ENCODE results near the gene CNNM3. TPM values are rescaled to one million over a fixed set of nuclear protein-coding genes. Genes with fewer than 3 reads are reported as not detected.
A peak's percentile ranks its signal among the peaks of the same experiment; 100 is the strongest.
"Not testable (repeated sequence)": the region's sequence is repeated elsewhere in the genome, so short reads cannot be mapped to it uniquely, and the experiment has no call there.

CNNM3 gene
- polyA plus RNA-seq, 4 donors = 5.7 to 36.8 (median 11.3) TPM

GRCh38 chr2:96859099-96859649 is 43.1 kb downstream of the CNNM3 start:
- H3K27ac ChIP-seq (ENCODE audit: low read depth in 1 of 3, low read length in 2 of 3) = peak overlapping the region in 1 of 3 donors; percentile 56
- FAIRE-seq (no peak), DNase-seq (no peak)
- no peaks in the 10 kb centered on the region for H3K27me3 ChIP-seq (ENCODE audit: control insufficient read depth in 3 of 3, insufficient read depth in 3 of 3, low read length in 3 of 3)
- no peaks in the 10 kb centered on the region for H3K9me3 ChIP-seq (ENCODE audit: control insufficient read depth in 2 of 2, insufficient read depth in 1 of 2, low read depth in 1 of 2, low read length in 1 of 2)
- H3K4me1 ChIP-seq (ENCODE audit: control insufficient read depth in 3 of 3, insufficient read depth in 2 of 3, low read depth in 1 of 3, low read length in 2 of 3) = peaks cover 0 to 29% (median 3%) of the 10 kb centered on the region in 3 donors
- peaks cover 0 to 37% (median 2%) of the 10 kb centered on the region in 3 donors for H3K36me3 ChIP-seq (ENCODE audit: control insufficient read depth in 3 of 3, insufficient read depth in 2 of 3, low read depth in 1 of 3, low read length in 3 of 3)
- WGBS, 3 donors = 61 to 72% (median 69%) methylated on average over 11 of the region's 11 CpGs
- no peak overlapping the region for H3K4me3 ChIP-seq (ENCODE audit: low read depth in 1 of 3, low read length in 3 of 3)

- H3K27ac ChIP-seq (ENCODE audit: low read depth in 1 of 3, low read length in 2 of 3) = peak overlapping the region in 1 of 3 donors; percentile 56
- peaks cover 0 to 29% (median 3%) of the 10 kb centered on the region in 3 donors for H3K4me1 ChIP-seq (ENCODE audit: control insufficient read depth in 3 of 3, insufficient read depth in 2 of 3, low read depth in 1 of 3, low read length in 2 of 3)
- FAIRE-seq (no peak), DNase-seq (no peak)
- no peak overlapping the region for H3K4me3 ChIP-seq (ENCODE audit: low read depth in 1 of 3, low read length in 3 of 3)
- no peaks in the 10 kb centered on the region for H3K27me3 ChIP-seq (ENCODE audit: control insufficient read depth in 3 of 3, insufficient read depth in 3 of 3, low read length in 3 of 3)
- WGBS, 3 donors = 36 to 56% (median 52%) methylated on average over 4 of the region's 4 CpGs
- peaks cover 0 to 41% (median 2%) of the 10 kb centered on the region in 3 donors for H3K36me3 ChIP-seq (ENCODE audit: control insufficient read depth in 3 of 3, insufficient read depth in 2 of 3, low read depth in 1 of 3, low read length in 3 of 3)
- no peaks in the 10 kb centered on the region for H3K9me3 ChIP-seq (ENCODE audit: control insufficient read depth in 2 of 2, insufficient read depth in 1 of 2, low read depth in 1 of 2, low read length in 1 of 2)
These were observed 43.6 kb downstream of the CNNM3 start for GRCh38 chr2:96859681-96860064.

DNA sequence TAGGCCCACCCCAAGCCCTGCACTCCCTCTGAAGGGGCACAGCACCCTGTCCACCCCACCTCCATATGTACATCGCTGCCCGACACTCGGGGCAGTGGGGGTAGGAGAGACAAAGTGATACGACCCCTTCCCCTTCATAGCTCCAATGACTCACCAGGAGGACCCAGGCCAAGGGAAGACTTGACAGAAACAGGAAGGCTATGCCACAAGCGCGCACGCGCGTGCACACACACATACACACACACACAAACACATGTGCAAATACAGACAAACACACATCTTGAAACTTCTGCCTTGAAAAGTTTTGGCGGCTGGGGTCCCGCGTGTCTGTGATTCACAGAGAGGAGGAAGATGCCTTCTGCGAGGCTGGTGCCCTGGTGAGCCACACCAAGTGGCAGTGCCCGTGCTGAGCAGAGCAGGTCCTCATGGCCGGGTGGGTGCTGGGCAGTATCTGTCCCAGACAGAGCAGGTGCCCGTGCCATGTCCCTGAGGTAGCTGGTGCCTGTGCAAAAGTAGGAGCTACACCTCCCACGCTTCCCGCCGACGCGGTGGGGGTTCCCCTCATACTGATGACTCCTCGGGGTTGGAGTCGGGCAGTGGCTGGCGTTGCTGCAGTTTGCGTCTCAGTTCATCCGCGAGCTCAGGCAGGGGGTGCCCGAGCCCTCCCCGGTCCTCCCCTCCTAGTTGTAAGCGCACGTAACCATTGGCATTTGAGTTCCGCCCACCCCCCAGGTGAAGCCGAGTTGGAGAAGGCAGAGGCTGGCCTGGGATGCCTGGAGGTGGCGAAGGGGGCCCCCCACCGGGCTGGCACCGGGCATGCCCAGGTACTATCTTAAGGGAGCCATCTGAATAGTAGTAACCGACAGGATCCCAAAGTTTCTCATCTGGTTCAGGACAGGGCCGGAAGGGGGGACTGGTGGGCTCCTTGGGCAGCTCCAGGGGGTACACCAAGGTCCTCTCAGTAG is 44.3 kb downstream of the CNNM3 start:
- Histone ChIP-seq H3K9me3 (ENCODE audit: control insufficient read depth in 2 of 2, insufficient read depth in 1 of 2, low read depth in 1 of 2, low read length in 1 of 2) (no peaks in the 10 kb centered on the region), H3K4me3 (ENCODE audit: low read depth in 1 of 3, low read length in 3 of 3) (no peak overlapping the region), H3K27me3 (ENCODE audit: control insufficient read depth in 3 of 3, insufficient read depth in 3 of 3, low read length in 3 of 3) (no peaks in the 10 kb centered on the region), H3K27ac (ENCODE audit: low read depth in 1 of 3, low read length in 2 of 3) (peak overlapping the region in 1 of 3 donors; percentile 19), H3K4me1 (ENCODE audit: control insufficient read depth in 3 of 3, insufficient read depth in 2 of 3, low read depth in 1 of 3, low read length in 2 of 3) (peaks cover 0 to 29% (median 3%) of the 10 kb centered on the region in 3 donors), H3K36me3 (ENCODE audit: control insufficient read depth in 3 of 3, insufficient read depth in 2 of 3, low read depth in 1 of 3, low read length in 3 of 3) (peaks cover 0 to 47% (median 2%) of the 10 kb centered on the region in 3 donors)
- no peak for DNase-seq
- WGBS, 3 donors = 79 to 84% (median 83%) methylated on average over 38 of the region's 38 CpGs
- FAIRE-seq = no peak

DNA sequence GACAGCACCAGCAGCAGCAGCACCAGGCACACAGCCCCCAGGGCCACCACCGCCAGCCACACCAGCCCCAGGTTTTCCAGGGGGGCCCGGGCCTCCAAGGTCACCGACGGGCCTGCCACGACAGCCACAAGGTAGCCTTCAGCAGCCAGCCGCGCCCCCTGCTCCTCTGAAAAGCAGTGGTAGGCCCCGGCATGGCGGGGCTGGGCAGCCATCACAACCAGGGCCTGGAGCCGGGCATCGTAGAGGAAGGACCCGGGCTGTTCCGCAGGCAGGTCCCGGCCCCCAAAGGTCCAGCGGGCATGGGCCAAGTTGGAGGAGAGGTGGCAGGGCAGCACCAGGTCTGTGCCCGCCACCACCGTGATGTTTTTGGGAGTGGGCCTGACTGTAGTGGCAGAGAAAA is 45.0 kb downstream of the CNNM3 start:
- no peaks in the 10 kb centered on the region for H3K27me3 ChIP-seq (ENCODE audit: control insufficient read depth in 3 of 3, insufficient read depth in 3 of 3, low read length in 3 of 3)
- H3K27ac ChIP-seq (ENCODE audit: low read depth in 1 of 3, low read length in 2 of 3) = no peak overlapping the region
- H3K36me3 ChIP-seq (ENCODE audit: control insufficient read depth in 3 of 3, insufficient read depth in 2 of 3, low read depth in 1 of 3, low read length in 3 of 3) = peaks cover 0 to 55% (median 2%) of the 10 kb centered on the region in 3 donors
- DNase-seq = no peak
- H3K4me3 ChIP-seq (ENCODE audit: low read depth in 1 of 3, low read length in 3 of 3) = no peak overlapping the region
- H3K4me1 ChIP-seq (ENCODE audit: control insufficient read depth in 3 of 3, insufficient read depth in 2 of 3, low read depth in 1 of 3, low read length in 2 of 3) = peaks cover 0 to 30% (median 3%) of the 10 kb centered on the region in 3 donors
- no peaks in the 10 kb centered on the region for H3K9me3 ChIP-seq (ENCODE audit: control insufficient read depth in 2 of 2, insufficient read depth in 1 of 2, low read depth in 1 of 2, low read length in 1 of 2)
- 93 to 94% (median 93%) methylated on average over 13 to 17 of the region's 17 CpGs for WGBS, 3 donors
- FAIRE-seq = no peak

DNA sequence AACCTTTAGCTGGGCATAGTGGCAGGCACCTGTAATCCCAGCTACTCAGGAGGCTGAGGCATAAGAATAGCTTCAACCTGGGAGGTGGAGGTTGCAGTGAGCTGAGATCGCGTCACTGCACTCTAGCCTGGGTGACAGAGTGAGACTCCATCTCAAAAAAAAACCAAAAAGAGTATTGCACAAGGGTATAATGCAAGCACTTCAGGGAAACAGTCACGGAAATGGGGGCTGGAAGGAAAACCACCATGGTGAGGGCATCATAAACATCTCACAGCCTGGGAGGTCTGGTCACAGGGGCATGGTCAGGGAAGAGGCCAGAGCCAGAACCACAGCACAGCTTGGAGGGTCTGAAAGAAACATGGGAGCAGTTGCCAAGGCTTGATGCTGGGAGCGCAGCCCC is 47.0 kb downstream of the CNNM3 start:
- H3K4me3 ChIP-seq (ENCODE audit: low read depth in 1 of 3, low read length in 3 of 3); H3K9me3 ChIP-seq (ENCODE audit: control insufficient read depth in 2 of 2, insufficient read depth in 1 of 2, low read depth in 1 of 2, low read length in 1 of 2); DNase-seq; H3K27me3 ChIP-seq (ENCODE audit: control insufficient read depth in 3 of 3, insufficient read depth in 3 of 3, low read length in 3 of 3); H3K27ac ChIP-seq (ENCODE audit: low read depth in 1 of 3, low read length in 2 of 3); FAIRE-seq: not testable (repeated sequence)
- Histone ChIP-seq H3K4me1 (ENCODE audit: control insufficient read depth in 3 of 3, insufficient read depth in 2 of 3, low read depth in 1 of 3, low read length in 2 of 3) (peaks cover 0 to 38% (median 6%) of the 10 kb centered on the region in 3 donors), H3K36me3 (ENCODE audit: control insufficient read depth in 3 of 3, insufficient read depth in 2 of 3, low read depth in 1 of 3, low read length in 3 of 3) (peaks cover 0 to 74% (median 2%) of the 10 kb centered on the region in 3 donors)
- 87 to 89% (median 89%) methylated on average over 4 of the region's 4 CpGs for WGBS, 3 donors

DNA sequence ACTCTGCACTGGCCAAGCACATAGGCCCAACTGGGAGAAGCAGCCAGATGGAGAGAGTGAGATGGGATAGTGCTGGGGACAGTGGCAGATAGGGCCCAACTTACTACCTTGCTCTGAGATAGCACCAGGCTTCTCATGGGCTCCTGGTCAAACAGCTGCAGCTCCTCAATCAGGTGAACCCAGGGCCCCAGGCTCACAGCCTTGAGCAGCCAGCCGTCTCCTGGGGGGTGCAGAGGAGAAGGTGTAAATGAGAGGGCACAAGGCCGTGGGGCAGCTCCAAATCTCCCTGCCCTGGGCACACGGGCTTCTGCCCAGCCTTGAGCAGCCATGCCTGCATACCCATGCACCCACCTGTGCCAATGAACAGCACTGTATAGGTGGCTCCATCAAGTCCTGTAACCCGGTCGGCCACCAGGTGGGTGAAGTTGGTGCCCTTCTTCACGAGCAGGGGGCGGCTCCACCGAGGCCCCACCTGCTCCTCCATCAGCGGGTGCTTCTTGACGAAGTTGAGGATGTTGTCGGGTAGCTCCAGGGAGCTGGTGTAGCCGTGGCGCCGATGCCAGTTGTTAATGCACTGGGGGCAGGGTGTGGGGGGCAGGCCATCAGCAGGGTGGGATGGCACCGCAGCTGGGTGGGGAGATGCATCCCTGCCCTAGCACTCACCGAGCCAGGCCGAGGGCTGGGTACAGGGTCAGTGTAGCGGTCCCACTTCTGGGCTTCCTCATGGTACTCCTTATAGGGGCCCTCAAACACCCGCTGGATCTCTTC is 47.7 kb downstream of the CNNM3 start:
- H3K36me3 ChIP-seq (ENCODE audit: control insufficient read depth in 3 of 3, insufficient read depth in 2 of 3, low read depth in 1 of 3, low read length in 3 of 3) = peaks cover 0 to 75% (median 2%) of the 10 kb centered on the region in 3 donors
- H3K27ac ChIP-seq (ENCODE audit: low read depth in 1 of 3, low read length in 2 of 3) = no peak overlapping the region
- 89 to 92% (median 89%) methylated on average over 18 to 19 of the region's 19 CpGs for WGBS, 3 donors
- H3K27me3 ChIP-seq (ENCODE audit: control insufficient read depth in 3 of 3, insufficient read depth in 3 of 3, low read length in 3 of 3) = no peaks in the 10 kb centered on the region
- no peak for DNase-seq
- FAIRE-seq = no peak
- H3K9me3 ChIP-seq (ENCODE audit: control insufficient read depth in 2 of 2, insufficient read depth in 1 of 2, low read depth in 1 of 2, low read length in 1 of 2) = no peaks in the 10 kb centered on the region
- no peak overlapping the region for H3K4me3 ChIP-seq (ENCODE audit: low read depth in 1 of 3, low read length in 3 of 3)
- H3K4me1 ChIP-seq (ENCODE audit: control insufficient read depth in 3 of 3, insufficient read depth in 2 of 3, low read depth in 1 of 3, low read length in 2 of 3) = peaks cover 0 to 34% (median 6%) of the 10 kb centered on the region in 3 donors

DNA sequence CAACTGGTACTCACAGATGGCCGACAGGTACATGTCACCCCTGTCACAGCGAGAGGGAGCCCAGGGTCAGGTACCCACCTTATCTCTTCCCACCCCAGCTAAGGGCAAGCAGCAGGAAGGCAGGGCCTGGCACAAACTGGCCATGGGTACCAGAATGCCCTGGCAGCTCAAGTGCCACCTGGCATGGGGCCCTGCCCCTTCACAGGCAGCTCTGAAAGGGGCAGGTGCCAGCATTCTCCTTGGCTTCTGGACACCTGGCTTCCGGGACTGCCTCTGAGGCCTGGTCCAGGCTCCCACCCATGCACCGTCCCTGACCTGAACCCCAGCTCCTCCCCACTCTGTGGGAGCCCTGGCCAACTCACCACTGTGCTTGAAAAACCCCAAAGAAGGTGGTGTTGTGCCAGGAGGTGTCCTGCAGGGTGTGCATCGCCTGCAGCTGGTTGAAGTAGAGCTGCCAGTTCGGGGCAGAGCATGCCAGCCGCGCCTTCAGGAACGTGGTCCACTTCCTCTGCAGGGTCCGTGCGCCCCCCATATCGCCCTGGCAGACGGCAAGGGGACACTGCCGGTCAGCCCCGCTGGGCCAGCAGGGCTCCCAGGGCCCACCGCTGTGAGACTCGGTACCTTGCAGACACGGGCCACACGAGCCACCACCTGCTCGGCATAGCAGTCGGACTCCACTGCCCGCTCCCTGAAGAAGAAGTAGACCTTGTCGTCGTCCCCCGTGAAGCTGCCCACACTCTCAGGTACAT is 48.4 kb downstream of the CNNM3 start:
- 84 to 86% (median 85%) methylated on average over 25 of the region's 25 CpGs for WGBS, 3 donors
- Histone ChIP-seq H3K27ac (ENCODE audit: low read depth in 1 of 3, low read length in 2 of 3) (no peak overlapping the region), H3K36me3 (ENCODE audit: control insufficient read depth in 3 of 3, insufficient read depth in 2 of 3, low read depth in 1 of 3, low read length in 3 of 3) (peaks cover 0 to 75% (median 2%) of the 10 kb centered on the region in 3 donors), H3K4me1 (ENCODE audit: control insufficient read depth in 3 of 3, insufficient read depth in 2 of 3, low read depth in 1 of 3, low read length in 2 of 3) (peaks cover 0 to 28% (median 6%) of the 10 kb centered on the region in 3 donors), H3K27me3 (ENCODE audit: control insufficient read depth in 3 of 3, insufficient read depth in 3 of 3, low read length in 3 of 3) (no peaks in the 10 kb centered on the region), H3K4me3 (ENCODE audit: low read depth in 1 of 3, low read length in 3 of 3) (no peak overlapping the region), H3K9me3 (ENCODE audit: control insufficient read depth in 2 of 2, insufficient read depth in 1 of 2, low read depth in 1 of 2, low read length in 1 of 2) (no peaks in the 10 kb centered on the region)
- FAIRE-seq (no peak), DNase-seq (no peak)
